Measurements from ENCODE around the gene MAPKAPK3.

Gene MAPKAPK3

DNA sequence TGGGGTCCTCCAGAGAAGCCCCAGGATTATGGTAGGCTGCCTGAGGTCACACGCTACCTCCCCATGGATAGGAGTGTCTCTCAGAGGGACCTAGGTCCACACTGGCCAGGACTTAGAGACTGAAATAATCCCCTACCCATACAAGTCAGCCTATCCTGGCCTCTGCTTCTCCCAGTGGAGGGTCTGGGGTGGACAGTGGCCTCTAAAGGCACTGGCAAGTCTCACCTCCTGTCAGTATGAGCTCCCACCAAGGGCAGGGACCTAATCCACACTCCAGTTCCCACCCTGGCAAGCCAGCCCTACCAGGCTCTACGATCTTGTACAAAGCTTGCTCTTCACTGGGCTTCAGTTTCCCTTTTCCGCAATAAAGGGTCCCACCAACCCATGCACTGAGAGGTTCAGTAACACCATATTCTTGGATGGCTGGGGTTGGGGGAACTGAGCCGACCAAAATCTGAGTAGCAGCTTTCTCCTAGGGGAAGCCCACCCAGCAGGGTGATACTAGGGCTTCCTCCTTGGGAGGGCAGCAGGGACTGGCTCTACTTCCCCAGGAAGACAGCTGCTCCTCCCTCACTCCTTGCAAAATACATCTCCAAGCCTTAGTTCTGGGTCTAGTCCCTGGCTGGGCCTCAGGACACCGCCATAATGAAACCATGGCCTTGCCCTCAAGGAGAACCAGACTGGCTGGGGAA lies 7.7 kb upstream of the MAPKAPK3 start:
- DNase-seq (ENCODE audit: low spot score): no peak

DNA sequence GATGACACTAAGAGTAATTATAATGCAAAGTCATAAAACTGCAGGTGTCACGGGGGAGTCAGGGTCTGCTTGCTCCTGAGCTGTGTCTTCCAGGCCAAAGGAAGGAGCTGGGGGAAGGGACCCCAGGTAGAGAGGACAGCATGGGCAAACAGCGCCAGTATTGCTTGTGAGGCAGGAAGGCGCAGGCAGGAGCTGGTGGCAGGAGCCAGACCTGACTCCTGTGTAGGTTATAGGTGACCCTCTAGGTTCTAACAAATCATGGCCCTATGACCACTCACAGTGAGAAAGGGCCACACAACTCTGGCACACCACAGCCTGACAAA lies 7.2 kb upstream of the MAPKAPK3 start:
- no peak for DNase-seq (ENCODE audit: low spot score)

DNA sequence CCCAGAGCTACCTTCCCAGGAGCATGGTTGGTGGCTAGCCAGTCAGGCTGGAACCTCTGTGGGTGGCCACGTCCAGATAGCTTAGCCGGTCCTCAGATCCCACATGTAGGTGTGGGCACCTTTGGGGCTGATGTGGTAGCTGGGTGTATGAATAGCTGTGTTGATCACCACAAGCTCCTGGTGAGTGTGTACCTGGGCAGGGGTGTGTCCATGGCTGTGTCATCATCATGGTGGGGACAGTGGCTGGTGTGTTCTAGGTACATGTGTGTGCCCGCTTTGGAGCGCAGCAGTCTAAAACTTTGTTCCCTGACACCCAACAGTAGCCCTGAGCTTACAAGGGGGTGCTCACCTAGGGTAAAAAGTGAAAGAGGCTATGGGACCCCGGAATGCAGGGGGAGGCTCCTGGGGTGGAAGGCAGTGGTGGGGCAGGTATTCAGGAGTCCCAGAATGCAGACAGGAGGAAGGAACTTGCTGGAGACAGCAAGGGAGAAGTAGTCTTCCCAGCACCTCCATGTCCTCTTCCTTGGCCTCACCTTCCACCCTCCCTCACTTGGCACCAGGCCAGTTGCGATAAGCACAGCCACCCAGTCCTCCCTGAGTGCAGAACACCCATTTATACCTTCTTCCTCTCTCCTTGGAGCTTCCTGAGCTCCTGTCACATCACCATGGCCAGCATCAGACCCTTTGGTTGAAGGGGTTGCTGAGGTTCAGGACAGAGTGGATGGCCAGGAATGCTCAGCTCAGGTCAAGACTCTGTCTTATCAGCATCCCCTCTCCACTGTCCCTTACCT lies 6.6 kb upstream of the MAPKAPK3 start:
- DNase-seq (ENCODE audit: low spot score): no peak

DNA sequence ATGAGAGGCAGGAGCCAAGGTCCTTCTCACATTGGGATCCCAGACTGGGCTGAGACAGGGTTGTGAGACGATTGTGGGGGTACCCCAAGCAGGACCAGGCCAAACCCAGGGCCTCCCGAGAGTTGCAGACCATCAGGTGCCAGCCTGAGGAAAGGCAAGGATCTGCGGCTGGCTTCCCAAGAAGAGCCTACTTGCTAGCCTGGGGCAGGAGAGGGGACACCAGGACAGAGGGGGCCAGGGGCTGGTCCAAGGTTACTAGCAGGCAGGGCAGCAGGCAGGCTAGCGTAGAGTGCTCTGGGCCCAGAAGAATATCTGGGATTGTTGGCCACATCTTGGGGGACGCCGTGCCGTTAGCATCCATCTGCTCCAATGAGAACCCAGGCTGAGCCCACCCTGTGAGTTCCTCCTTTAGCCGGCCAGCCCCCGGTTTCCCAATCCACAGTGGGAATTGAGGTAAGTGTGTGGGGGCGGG lies 5.9 kb upstream of the MAPKAPK3 start:
- DNase-seq (ENCODE audit: low spot score): no peak

DNA sequence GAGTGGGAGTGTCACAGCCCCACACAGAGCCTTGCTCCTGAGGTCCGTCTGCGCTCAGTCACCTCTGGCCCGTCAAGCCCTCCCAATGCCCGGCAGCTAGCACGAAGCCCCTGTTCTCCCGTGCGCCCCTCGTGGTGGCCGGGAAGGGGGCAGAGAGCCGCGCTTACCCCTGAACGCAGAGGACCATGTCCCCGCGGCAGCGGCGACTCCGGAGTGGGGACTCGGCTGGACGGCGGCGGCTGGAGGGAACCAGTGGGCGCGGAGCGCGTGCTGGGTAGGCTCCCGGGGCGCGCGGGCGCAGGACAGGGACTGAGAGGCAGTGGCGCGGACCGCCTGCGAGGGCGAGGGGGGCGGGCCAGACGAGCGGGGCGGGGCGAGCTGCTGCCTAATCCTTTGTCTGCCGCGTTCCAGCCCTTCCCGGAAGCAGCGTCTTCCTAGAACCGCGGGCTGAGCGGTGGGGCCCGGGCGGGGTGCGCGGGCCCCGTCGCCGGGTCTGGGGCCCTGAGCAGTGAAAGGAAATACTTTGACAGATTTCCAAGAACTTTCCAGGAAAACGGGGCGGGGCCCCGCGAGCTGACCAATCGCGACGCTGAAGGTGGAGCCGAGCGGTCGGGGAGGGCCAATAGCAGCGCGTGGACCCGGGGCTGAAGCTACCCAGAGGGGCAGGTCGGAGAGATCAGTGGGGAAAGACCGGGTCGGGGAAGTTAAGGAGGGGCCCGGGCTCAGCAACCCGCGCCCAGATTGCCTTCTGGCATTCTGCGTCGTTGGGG lies 5.3 kb upstream of the MAPKAPK3 start, which contains the start of gene CISH:
Gene CISH (minus strand): TSS at position 311 of the 770 bp plus-strand sequence. CDS start 124 bp downstream, at position 187.
- DNase-seq (ENCODE audit: low spot score): peak; percentile 88

DNA sequence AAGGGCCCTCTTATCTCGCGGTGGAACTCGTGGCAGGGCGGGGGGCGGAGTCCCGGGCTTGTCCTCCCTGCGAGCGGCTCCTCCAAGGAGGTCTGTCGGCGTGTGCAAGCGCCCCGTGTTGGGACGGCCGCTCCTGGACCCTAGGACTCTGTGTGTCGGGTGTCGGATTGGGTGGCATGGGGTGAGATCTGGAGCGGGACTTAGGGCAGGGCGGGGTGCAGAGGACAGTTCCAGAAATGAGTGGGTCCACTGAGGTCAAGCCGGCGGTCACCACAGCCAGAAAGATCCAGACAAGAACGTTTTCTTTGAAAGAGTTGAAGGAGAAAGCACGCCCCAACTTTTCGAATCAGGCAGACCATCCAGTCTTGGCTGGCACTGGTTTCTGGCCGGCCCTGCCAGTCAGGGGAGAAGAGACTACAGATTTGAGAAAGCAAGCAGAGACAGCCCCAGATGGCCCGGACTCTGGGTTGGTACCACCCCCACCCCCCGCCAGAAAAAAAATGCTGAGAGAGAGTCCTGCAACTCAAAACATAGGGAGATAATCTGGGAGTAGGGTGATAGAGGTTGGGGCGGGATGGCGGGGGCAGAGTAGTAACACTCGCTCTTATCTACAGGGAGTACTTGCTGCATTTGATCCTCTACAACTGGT lies 4.6 kb upstream of the MAPKAPK3 start:
- DNase-seq (ENCODE audit: low spot score): no peak

DNA sequence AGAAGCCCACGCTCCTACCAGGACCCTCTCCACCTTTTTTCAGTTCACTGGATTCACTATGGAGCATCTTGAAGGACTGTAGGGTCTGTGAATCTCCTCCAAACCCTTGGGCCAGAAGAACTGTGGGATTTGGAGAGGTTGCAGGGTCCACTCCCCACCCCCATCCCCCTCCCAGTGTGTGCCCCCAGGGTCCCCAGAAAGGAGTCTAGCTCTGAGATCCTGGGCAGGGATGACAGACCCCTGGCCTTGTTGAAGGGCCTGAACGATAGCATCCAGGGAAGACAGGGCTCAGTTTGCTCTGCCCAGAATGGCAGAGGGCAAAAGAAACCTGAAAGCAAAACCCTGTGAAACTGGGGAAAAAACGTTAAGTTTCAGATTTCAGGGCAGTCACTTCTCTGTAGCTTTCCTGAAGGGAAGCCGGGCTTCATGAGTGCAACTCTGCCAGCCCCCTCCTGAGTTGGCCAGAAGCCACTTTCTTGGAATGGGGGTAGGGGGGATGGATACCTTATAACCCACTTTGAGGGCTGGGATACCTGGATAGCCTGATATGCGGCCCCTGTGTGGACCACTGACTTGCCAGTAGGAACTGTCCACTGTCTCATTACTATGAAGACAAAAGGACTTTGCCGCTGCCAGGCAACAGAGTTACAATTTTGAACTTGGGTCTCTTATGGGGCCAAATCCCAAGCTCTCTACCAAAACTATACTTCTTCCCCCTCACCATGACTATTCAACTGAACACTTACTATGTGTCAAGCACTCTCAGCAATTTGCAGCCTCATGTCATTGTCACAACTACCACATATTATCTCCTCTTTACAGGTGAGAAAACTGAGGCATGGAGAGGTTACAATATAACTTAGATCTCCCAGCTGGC lies 3.7 kb upstream of the MAPKAPK3 start:
- DNase-seq (ENCODE audit: low spot score): no peak

DNA sequence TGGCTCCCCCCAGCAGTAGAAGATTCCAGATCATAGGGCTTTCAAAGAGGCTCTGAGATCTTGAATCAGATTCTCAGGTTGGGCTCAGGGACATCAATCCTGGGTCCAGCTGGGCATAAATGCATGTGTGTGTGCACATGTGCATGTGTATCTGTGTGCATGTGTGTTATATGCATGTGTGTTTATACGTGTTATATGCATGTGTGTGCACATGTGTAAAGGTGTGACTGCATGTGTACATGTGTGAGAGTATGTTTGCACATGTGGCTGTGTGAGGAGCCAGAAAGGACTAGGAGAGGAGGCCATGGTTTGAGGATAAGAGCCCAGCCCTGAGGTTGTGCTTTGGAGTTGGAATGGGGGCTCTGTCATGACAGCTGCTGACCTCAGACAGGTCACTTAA lies 1.8 kb upstream of the MAPKAPK3 start:
- no peak for DNase-seq (ENCODE audit: low spot score)

DNA sequence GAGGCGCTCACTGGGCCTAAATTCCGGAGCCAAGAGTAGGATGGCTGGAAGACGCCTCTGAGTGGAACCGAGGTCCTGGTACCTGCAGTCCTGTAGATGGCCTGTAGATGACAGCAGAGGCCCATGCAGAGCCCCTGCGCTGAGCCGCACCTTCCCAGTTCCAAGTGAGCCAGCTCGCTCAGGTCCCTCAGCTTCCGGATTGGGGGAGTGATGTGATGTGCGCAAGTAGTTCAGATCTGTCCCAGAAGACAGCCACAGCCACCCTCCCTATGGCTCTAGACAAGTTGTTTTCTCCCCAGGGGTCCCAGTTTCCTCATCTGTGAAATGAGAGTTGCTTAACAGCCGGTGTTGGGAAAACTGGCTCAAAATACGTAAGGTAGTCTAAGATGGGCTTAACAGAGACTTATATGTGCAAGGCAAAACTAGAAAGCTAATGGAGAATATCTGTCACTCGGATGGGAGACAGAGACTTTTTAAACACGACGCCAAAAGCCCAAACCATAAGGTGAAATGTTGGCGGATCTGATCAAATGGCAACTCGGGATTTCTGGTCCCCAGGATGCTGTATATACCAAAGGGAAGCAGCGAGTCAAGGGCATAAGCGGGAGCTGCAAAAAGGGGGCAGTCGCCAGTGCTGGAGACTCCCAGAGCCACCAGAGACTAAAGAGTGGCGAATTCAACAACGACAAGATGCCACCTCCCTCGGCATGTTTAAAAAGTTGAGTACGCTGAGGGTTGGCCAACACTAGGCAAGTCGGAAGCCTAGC lies 765 bp upstream of the MAPKAPK3 start:
- peak; percentile 89 for DNase-seq (ENCODE audit: low spot score)

DNA sequence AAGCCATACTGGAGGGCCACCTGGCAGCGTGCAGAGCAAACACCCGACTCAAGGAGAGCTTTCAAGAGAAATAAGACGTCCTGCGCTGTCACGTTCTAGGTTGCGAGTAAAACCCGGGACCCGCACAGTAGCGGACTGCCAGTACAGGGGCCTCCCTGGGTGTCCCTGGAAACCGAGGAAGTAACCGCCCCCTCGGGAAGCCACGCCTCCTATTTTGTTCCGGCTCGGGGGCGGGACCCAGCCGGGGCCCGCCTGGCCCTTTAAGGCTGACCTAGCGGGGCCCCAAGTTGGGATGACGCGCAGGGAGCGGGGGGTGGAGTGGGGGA lies 218 bp upstream of the MAPKAPK3 start:
- peak; percentile 90 for DNase-seq (ENCODE audit: low spot score)

DNA sequence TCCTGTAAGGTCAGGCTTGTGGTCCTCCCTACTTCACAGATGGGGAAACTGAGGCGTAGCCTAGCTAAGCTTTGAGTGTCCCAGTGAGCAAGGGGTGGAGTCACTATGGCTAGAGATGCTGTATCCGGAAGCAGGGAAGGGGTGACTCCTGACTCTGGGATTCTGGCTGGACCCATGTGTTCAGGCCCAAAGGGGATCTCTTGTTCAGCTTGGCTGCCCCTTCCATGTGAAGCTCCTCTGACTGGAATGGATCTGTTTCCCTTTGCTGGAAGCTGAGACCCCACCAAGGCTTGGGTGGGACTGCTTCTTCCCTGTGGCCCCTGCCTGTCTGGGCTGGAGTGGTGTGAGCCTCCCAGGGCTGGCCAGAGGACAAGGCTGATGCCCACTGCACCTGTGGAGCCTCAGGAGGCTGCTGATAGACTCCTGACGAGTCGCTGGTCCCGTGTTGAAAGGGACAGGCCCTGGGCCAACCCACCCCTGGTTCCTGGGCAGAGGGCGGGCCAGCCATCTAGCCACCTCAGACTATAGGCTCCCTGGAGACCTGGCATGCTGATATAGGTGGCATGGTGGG lies 1.0 kb downstream of the MAPKAPK3 start:
- no peak for DNase-seq (ENCODE audit: low spot score)

DNA sequence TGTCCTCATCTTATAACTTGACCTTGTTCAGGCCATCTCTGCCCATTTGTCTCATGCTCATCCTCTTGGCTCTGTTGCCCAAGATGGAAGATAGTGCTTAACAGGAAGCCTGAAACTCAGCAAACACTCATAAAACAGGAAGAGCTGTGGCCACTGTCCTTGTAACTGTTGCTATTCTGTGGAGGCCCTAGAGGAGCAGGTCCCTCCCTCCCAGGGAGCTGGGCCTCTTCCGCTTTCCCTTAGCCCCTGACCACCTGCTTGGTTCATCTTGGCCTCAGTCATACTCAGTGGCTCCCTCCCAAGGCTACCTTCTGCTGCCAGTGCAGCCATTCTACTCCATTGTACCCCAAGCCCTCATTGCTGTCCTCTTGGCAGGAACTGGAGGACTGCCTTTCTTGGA lies 3.5 kb downstream of the MAPKAPK3 start:
- DNase-seq (ENCODE audit: low spot score): no peak

DNA sequence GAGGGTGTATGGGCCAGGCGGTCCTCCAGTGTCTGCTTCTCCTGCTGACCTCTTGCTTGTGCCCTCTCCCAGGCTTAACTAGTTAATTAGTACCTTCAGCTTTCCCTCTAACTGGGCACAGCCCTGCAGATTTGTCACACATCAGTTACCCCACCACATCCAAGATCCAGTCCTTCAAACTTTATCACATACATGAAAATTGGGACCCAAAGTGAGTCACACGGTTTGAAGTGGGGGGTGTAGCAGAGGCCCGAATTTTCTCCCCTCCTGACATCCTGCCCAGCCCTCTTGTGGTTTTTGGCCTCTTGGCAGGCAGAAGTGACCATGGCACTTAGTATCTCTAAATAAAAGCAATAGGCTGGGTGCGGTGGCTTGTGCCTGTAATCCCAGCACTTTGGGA lies 3.9 kb downstream of the MAPKAPK3 start:
- DNase-seq (ENCODE audit: low spot score): peak; percentile 84

DNA sequence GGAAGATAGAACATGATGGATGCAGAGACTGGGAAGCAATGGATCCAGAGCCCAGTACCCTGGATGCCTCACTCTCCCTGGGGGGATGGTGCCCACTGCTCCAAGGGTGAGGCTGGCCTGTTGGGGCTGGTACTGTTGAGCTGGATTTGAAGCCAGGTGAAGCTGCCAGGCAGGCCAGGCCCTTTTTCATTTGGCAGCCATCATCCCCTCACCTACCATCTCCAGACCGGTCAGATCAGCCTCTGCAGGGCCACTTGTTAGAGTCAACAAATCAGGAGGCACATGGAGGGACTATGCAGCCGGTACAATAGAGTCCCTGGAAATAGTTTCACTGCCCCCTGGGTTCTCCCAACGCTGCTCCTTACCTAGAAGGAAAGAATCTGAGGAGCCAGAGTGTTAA lies 5.9 kb downstream of the MAPKAPK3 start:
- DNase-seq (ENCODE audit: low spot score): no peak

DNA sequence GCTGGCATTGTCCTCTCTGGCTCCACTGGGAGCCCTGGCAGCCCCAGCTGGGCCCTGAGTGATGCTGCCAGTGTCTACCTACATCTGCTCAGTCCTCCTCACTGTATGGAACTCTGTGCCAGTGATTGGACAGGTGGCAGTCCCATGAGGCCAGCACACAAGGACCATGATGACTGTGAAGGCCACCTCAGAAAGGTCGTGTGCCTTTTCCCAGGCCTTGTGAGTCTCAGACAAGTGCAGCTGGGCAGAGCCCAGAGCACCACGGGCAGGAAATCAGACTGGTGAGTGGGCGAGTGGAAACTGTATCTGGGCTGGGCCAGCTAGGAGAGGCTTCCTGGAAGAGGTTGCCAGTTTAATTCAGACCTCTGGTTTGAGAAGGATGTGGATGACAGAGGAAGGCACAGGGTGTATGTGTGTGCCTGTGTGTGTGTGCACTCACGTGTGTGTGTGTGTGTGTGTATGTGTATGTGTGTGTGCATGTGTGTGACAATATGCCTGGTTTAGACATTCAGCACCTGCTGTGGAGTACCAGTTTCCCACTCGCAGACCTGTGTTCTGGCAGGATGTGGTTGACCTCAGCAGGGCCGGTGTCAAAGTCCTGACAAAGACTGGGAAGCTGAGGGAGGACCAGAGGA lies 7.0 kb downstream of the MAPKAPK3 start:
- peak; percentile 85 for DNase-seq (ENCODE audit: low spot score)

DNA sequence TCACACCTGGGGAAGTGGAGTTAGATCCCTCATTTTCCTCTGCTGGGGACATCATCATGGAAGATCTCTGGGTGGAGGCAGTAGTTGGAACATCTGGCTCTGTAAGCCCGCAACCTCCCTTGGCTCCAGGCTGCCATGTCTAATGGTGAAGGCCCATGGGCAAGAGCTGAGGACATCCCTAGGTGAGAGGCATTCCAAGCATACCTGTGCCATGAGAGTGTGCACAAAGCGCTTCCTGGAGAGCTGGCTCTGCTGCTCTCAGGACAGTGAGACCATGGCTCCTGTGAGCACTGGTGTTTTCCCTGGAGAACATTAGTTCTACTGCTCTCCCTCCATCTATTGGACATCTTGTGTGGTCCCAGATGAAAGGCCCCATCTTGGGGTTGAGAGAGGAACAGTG lies 7.7 kb downstream of the MAPKAPK3 start:
- DNase-seq (ENCODE audit: low spot score): peak; percentile 89

DNA sequence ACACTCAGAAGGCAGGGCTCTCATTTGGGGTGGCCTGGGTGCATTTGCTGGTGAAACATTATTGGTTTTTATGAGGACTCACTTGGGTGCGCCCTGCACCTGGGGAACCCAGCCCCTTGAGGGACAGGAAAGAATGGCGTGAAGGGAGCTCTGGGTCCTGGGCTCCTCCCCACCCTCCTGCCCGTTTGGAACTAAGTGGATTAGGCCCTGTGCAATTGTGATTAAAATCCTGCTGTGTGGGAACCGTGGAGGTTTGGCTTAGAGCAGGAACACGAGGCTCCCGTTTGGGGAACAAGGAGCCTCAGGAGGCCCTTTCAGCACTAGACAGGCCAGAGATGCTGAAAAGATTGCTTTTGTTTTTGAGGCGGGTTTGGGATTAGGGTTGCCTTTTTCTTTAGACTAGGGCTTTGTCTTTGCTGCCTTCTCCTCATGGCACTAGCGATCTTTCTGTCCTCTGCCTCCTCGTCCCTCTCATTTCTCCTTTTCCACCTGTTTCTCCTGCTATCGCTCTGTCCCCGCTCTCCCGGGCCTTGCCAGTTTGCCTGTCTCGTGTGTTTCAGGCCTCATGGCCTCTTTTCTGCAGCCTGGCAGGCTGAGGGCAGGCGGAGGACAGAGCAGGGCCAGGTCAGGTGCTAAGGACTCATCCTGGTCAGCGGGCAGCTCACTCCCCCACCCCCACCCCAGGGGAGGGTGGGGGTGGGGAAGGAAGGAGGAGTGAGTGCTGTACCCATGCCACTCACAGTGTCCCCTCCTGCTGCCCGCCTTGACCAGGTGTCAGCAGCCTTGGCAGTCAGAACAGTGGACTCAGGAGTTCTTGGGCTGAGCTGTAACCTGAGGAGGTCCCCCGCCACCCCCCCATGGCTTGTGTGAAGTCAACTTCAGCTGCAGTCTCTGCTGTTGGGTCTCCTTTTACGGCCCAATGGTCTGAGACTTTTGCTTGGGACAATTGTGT lies 8.6 kb downstream of the MAPKAPK3 start:
- DNase-seq (ENCODE audit: low spot score): no peak

DNA sequence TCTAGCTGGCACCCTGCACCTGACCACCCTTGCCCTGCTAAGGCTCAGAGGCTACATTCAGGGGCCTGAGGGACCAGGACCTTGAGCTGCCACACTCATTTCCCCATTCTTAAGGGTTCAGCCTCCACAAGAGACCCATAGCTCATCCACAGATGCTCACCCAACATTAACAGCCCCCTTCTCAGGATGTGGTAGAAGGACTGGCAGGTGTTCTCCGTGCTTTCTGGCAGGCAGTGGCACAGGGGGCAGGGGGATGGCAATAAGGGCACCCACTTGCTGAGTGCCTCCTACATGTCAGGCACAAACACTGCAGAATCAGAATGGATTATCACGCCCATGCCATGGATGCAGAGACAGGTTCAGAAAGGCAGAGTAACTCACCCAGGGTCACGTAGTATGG lies 9.4 kb downstream of the MAPKAPK3 start:
- DNase-seq (ENCODE audit: low spot score): no peak

Measured in SW480 (cell line).